Karpas-422 (cell line): ENCODE results near the gene TMEM256. TPM values are rescaled to one million over a fixed set of nuclear protein-coding genes. Genes with fewer than 3 reads are reported as not detected.

ENCODE experiments used
- DNase-seq: peaks from one replicate; pipeline ENCODE4 v3.0.0-alpha.2; 2015
- H2AFZ ChIP-seq: fragments of 200-600 bp; sonication (generic); 2 replicates; pipeline ENCODE4 v1.6.1; 2014; ENCODE audit warnings: antibody characterized with exemption, low read length, mixed read lengths
- H3K27ac ChIP-seq: fragments of 200-600 bp; sonication (generic); 2 replicates; pipeline ENCODE4 v1.5.1; 2014; ENCODE audit warnings: mild to moderate bottlenecking, low read length, moderate library complexity
- H3K27me3 ChIP-seq: fragments of 200-600 bp; sonication (generic); 2 replicates; pipeline ENCODE4 v1.6.1; 2014; ENCODE audit warnings: low read length, mixed read lengths
- H3K36me3 ChIP-seq: fragments of 200-600 bp; sonication (generic); 2 replicates; pipeline ENCODE4 v1.6.1; 2014; ENCODE audit warnings: low read length, mixed read lengths; ENCODE audit not compliant: insufficient read depth
- H3K4me1 ChIP-seq: fragments of 200-600 bp; sonication (generic); 2 replicates; pipeline ENCODE4 v1.6.1; 2014; ENCODE audit warnings: mild to moderate bottlenecking, low read length, mixed read lengths
- H3K4me2 ChIP-seq: fragments of 200-600 bp; sonication (generic); 2 replicates; pipeline ENCODE4 v1.6.1; 2014; ENCODE audit warnings: low read length, low read depth, mild to moderate bottlenecking; ENCODE audit not compliant: poor library complexity, severe bottlenecking
- H3K4me3 ChIP-seq: fragments of 200-600 bp; sonication (generic); 2 replicates; pipeline ENCODE4 v1.5.1; 2014; ENCODE audit warnings: mild to moderate bottlenecking, antibody characterized with exemption, low read length, mixed read lengths
- H3K79me2 ChIP-seq: fragments of 200-600 bp; sonication (generic); 2 replicates; pipeline ENCODE4 v1.6.1; 2014; ENCODE audit warnings: mild to moderate bottlenecking, low read length, mixed read lengths
- H3K9ac ChIP-seq: fragments of 200-600 bp; sonication (generic); 2 replicates; pipeline ENCODE4 v1.6.0; 2014; ENCODE audit warnings: low read length
- H3K9me2 ChIP-seq: fragments of 200-600 bp; sonication (generic), shearing (Covaris generic); replicated peaks from 2 replicates; pipeline ENCODE4 v1.6.0; 2014; ENCODE audit warnings: mild to moderate bottlenecking, low read length, moderate library complexity; ENCODE audit not compliant: insufficient read depth
- H3K9me3 ChIP-seq: fragments of 300-700, 200-600 bp; sonication (generic); 2 replicates; pipeline ENCODE4 v1.6.1; 2014; ENCODE audit warnings: low read length, mixed read lengths
- H4K20me1 ChIP-seq: fragments of 200-600 bp; sonication (generic); 2 replicates; pipeline ENCODE4 v1.6.1; 2014; ENCODE audit warnings: mild to moderate bottlenecking, antibody characterized with exemption, low read length, low read depth; ENCODE audit not compliant: insufficient read depth
- total RNA-seq: library from RNA; depleted of rRNA; stranded (reverse); fragments of >200 nt; shearing (Covaris generic); gene quantifications from 2 replicates; pipeline ENCODE4 v1.2.3, GENCODE V29; 2014; ENCODE audit warnings: low replicate concordance

TMEM256 gene
- total RNA-seq, 1 experiment from 2014 or later, result 330 TPM

DNA sequence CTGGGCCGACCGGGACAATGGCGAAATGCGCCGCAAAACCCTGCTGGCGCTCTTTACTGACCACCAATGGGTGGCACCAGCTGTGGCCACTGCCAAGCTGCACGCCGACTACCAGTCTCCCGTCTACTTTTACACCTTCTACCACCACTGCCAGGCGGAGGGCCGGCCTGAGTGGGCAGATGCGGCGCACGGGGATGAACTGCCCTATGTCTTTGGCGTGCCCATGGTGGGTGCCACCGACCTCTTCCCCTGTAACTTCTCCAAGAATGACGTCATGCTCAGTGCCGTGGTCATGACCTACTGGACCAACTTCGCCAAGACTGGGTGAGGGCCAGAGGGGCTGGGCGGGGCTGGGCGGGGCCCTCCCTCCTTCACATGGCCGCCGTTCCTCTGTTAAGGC is 11.9 kb upstream of the TMEM256 start:
- H3K4me3 ChIP-seq, result no peak overlapping the region
- H3K4me2 ChIP-seq, result no peak overlapping the region
- no peak overlapping the region for H2AFZ ChIP-seq
- H3K4me1 ChIP-seq, result no peaks in the 10 kb centered on the region
- no peak overlapping the region for H3K9ac ChIP-seq
- H3K9me3 ChIP-seq, result no peaks in the 10 kb centered on the region
- no peaks in the 10 kb centered on the region for H4K20me1 ChIP-seq
- no peaks in the 10 kb centered on the region for H3K27me3 ChIP-seq
- no peak for DNase-seq
- H3K9me2 ChIP-seq, result no peaks in the 10 kb centered on the region
- no peak overlapping the region for H3K27ac ChIP-seq
- H3K36me3 ChIP-seq, result no peaks in the 10 kb centered on the region
- no peaks in the 10 kb centered on the region for H3K79me2 ChIP-seq

DNA sequence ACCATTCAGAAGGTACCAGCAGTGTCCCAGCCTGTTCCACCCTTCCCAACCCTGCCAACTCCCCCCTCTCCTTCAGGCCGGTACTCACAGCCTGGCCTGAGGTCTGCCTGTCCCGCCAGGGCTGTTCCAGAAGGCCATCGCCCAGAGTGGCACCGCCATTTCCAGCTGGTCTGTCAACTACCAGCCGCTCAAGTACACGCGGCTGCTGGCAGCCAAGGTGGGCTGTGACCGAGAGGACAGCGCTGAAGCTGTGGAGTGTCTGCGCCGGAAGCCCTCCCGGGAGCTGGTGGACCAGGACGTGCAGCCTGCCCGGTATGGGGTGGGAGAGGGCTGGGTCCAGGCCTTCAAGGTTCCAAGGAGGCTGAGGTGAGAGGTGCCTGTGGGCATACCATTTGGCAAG is 10.9 kb upstream of the TMEM256 start:
- Histone ChIP-seq H3K4me2 (no peak overlapping the region), H3K36me3 (no peaks in the 10 kb centered on the region), H3K4me3 (no peak overlapping the region), H3K27me3 (no peaks in the 10 kb centered on the region), H4K20me1 (no peaks in the 10 kb centered on the region), H3K9ac (no peak overlapping the region), H2AFZ (no peak overlapping the region), H3K9me3 (no peaks in the 10 kb centered on the region), H3K9me2 (no peaks in the 10 kb centered on the region), H3K27ac (no peak overlapping the region), H3K79me2 (no peaks in the 10 kb centered on the region), H3K4me1 (peaks cover 6% of the 10 kb centered on the region)
- DNase-seq, result no peak

DNA sequence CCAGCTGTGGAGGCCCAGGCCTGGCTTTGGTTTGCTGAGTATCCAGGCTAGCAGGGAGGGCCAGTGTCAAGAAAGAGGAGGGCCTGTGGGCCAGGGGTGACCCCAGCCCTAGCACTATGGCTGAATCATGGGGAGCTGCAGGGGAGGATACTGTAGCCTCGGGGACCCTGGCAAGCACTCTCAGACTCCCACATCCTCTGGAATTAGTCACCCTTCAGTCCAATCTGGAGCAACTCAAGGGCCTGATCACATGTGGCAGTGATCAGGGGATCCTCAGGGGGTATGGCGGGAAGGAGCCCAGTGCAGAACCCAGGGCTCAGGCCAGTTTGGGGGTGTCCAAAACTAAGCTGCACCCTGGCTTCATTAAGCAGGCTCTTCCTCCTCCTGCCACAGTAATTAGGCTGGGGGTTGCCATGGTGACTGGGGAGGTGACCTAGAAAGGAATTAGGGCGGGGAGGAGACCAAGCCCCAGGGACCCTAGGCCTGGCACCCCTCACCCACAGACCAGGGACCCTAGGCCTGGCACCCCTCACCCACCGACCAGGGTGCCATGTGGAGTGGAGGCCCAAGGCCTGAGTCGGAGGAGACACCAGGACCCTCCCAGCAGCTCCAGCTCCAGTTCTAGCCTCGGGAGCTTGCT is 9.6 kb upstream of the TMEM256 start:
- DNase-seq, result no peak
- H4K20me1 ChIP-seq, result no peaks in the 10 kb centered on the region
- H3K27me3 ChIP-seq, result no peaks in the 10 kb centered on the region
- no peaks in the 10 kb centered on the region for H3K9me3 ChIP-seq
- no peak overlapping the region for H3K4me2 ChIP-seq
- H2AFZ ChIP-seq, result no peak overlapping the region
- no peaks in the 10 kb centered on the region for H3K79me2 ChIP-seq
- H3K27ac ChIP-seq, result no peak overlapping the region
- H3K4me1 ChIP-seq, result peaks cover 8% of the 10 kb centered on the region
- H3K36me3 ChIP-seq, result no peaks in the 10 kb centered on the region
- no peaks in the 10 kb centered on the region for H3K9me2 ChIP-seq
- no peak overlapping the region for H3K9ac ChIP-seq
- no peak overlapping the region for H3K4me3 ChIP-seq

DNA sequence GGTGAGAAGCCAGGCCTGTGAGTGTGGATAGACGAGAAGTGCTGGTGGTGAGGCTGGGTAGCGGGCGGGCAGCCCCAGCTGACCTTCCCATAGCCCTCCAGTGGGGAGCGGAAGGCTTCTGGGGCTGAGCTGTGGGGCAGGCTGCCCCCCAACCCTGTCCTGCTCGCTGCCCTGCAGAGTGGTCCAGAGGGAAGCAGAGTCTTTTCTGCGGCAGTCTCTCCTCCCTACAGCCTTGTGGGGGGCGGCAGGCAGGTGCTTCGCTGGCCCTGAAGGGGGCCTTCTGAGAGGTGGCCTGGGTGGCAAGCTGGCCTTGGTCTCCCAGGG is 7.5 kb upstream of the TMEM256 start:
- Histone ChIP-seq H3K4me3 (no peak overlapping the region), H2AFZ (no peak overlapping the region), H3K36me3 (no peaks in the 10 kb centered on the region), H3K4me1 (peaks cover 8% of the 10 kb centered on the region), H3K27me3 (no peaks in the 10 kb centered on the region), H3K9me3 (no peaks in the 10 kb centered on the region), H3K27ac (no peak overlapping the region), H4K20me1 (no peaks in the 10 kb centered on the region), H3K79me2 (no peaks in the 10 kb centered on the region), H3K4me2 (no peak overlapping the region), H3K9me2 (no peaks in the 10 kb centered on the region), H3K9ac (no peak overlapping the region)
- DNase-seq, result no peak

DNA sequence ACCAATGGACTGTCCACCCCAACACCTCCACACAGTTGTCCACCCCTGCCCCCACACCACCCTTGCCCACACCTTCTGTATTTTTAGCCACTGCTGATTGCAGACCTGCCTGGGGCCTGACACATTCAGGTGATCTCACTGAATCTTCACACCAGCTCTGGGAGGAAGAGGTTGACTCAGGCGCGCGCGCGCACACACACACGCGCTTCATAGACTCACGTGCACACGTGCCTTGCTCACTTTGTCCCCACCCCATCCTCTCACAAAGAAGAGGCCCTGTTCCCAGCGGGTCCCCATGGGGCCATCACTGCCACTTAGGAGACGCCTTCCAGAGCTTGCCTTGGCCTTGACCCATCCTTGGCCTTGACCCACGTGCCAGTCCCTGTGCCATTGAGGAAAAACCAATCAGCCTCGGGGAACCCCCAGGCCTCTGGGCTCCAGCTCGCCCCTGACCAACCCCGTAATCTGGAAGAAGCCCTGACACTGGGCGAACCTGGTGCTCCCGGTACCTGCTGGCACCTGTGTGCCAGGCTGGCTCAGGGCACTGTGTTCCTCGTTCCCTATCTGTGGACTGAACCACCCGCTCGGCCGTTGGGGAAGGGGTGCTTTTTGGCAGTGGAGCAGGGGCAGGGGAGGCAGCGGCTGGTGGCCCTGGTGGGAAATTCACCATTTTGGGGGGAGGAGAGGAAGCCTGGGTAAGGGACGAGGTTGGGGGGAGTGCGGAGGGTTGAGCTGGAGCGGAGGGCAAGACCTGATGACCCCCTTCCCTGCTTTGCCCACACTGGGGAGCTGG is 6.9 kb upstream of the TMEM256 start:
- H3K4me3 ChIP-seq, result no peak overlapping the region
- no peak for DNase-seq
- no peaks in the 10 kb centered on the region for H4K20me1 ChIP-seq
- no peak overlapping the region for H3K9ac ChIP-seq
- peaks cover 8% of the 10 kb centered on the region for H3K4me1 ChIP-seq
- H3K4me2 ChIP-seq, result no peak overlapping the region
- no peak overlapping the region for H2AFZ ChIP-seq
- H3K79me2 ChIP-seq, result no peaks in the 10 kb centered on the region
- H3K36me3 ChIP-seq, result no peaks in the 10 kb centered on the region
- H3K27me3 ChIP-seq, result no peaks in the 10 kb centered on the region
- no peaks in the 10 kb centered on the region for H3K9me3 ChIP-seq
- H3K9me2 ChIP-seq, result no peaks in the 10 kb centered on the region
- no peak overlapping the region for H3K27ac ChIP-seq

GRCh38 chr17:7409716-7410115 is 5.8 kb upstream of the TMEM256 start:
- H3K27ac ChIP-seq, result no peak overlapping the region
- peaks cover 8% of the 10 kb centered on the region for H3K4me1 ChIP-seq
- no peak overlapping the region for H3K4me2 ChIP-seq
- no peak overlapping the region for H2AFZ ChIP-seq
- no peaks in the 10 kb centered on the region for H3K79me2 ChIP-seq
- H3K9ac ChIP-seq, result no peak overlapping the region
- no peaks in the 10 kb centered on the region for H3K36me3 ChIP-seq
- no peaks in the 10 kb centered on the region for H3K9me3 ChIP-seq
- H4K20me1 ChIP-seq, result no peaks in the 10 kb centered on the region
- H3K9me2 ChIP-seq, result no peaks in the 10 kb centered on the region
- no peaks in the 10 kb centered on the region for H3K27me3 ChIP-seq
- DNase-seq, result no peak
- no peak overlapping the region for H3K4me3 ChIP-seq

DNA sequence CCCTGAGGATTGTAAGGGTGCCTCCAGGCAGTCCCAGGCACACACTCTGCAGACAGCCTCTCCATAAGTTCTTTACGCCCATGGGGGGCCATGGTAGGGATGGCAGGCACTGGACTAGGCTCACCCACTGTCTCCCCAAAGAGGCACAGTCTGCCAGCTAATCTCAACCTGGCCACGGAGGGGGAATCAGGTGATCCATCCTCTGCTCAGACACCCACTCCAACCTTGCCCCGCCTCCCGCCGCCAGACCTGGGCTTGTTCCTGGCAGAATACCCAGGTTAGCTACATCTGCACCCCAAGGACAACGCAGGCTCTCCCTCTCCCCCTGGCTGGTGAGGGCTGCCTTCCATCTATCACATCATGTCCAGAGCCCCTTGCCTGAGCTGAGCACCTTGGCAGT is 5.0 kb upstream of the TMEM256 start:
- Histone ChIP-seq H3K4me1 (peaks cover 8% of the 10 kb centered on the region), H3K36me3 (no peaks in the 10 kb centered on the region), H3K4me3 (no peak overlapping the region), H3K9me2 (no peaks in the 10 kb centered on the region), H3K9me3 (no peaks in the 10 kb centered on the region), H2AFZ (no peak overlapping the region), H4K20me1 (no peaks in the 10 kb centered on the region), H3K27ac (no peak overlapping the region), H3K9ac (no peak overlapping the region), H3K27me3 (no peaks in the 10 kb centered on the region), H3K4me2 (no peak overlapping the region), H3K79me2 (no peaks in the 10 kb centered on the region)
- DNase-seq, result no peak

DNA sequence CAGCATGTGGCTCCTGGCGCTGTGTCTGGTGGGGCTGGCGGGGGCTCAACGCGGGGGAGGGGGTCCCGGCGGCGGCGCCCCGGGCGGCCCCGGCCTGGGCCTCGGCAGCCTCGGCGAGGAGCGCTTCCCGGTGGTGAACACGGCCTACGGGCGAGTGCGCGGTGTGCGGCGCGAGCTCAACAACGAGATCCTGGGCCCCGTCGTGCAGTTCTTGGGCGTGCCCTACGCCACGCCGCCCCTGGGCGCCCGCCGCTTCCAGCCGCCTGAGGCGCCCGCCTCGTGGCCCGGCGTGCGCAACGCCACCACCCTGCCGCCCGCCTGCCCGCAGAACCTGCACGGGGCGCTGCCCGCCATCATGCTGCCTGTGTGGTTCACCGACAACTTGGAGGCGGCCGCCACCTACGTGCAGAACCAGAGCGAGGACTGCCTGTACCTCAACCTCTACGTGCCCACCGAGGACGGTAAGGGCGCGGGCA is 4.4 kb upstream of the TMEM256 start:
- no peak overlapping the region for H2AFZ ChIP-seq
- H3K79me2 ChIP-seq, result no peaks in the 10 kb centered on the region
- no peak for DNase-seq
- H3K4me3 ChIP-seq, result no peak overlapping the region
- H3K9me3 ChIP-seq, result no peaks in the 10 kb centered on the region
- peaks cover 12% of the 10 kb centered on the region for H3K4me1 ChIP-seq
- no peak overlapping the region for H3K27ac ChIP-seq
- no peaks in the 10 kb centered on the region for H4K20me1 ChIP-seq
- no peak overlapping the region for H3K9ac ChIP-seq
- H3K9me2 ChIP-seq, result no peaks in the 10 kb centered on the region
- H3K4me2 ChIP-seq, result no peak overlapping the region
- no peaks in the 10 kb centered on the region for H3K27me3 ChIP-seq
- no peaks in the 10 kb centered on the region for H3K36me3 ChIP-seq
